ENCODE measurements around the gene FLYWCH1. TPM values are rescaled to one million over a fixed set of nuclear protein-coding genes. Genes with fewer than 3 reads are reported as not detected.
A peak's percentile ranks its signal among the peaks of the same experiment; 100 is the strongest.

Gene FLYWCH1
- total RNA-seq, 4 donors from 2014 or later: 31.3 to 49.8 (median 41.5) TPM

DNA sequence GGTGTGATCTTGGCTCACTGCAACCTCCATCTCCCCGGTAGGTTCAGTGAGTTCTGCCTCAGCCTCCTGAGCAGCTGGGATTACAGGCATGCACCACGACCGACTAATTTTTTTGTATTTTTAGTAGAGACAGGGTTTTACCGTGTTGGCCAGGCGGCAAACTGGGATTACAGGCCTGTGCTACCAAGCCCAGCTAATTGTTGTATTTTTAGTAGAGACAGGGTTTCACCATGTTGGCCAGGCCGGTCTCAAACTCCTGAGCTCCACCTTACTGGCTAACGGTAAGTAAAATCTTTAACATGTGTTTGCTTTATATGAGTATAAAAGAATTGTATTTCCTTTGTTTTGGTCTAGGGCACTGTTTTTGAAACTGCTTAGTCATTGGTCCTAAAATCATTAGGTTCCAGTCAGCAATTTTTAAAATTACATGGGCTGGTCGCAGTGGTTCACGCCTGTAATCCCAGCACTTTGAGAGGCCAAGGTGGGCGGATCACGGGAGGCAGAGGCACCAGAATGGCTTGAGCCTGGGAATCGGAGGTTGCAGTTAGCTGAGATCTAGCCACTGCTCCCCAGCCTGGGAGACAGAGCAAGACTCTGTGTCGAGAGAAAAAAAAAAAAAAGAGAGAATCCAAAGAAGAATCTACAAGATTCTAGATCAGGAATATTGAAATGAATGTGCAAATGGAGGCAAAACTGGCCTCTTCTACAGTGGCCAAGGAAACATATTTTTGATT lies 3.6 kb downstream of the FLYWCH1 start:
- Histone ChIP-seq H3K4me3 (replicated peaks in 1 of 3) (no peak overlapping the region), H3K36me3 (peaks cover 5 to 7% of the 10 kb centered on the region in 2 donors), H3K27ac (peak overlapping the region in 1 of 3 donors; percentile 33), H3K4me1 (peaks cover 6 to 28% of the 10 kb centered on the region in 2 donors), H3K27me3 (no peaks in the 10 kb centered on the region), H3K9me3 (no peaks in the 10 kb centered on the region)
- intact Hi-C loops (cut with DNase I): no loop called here
- whole genome bisulfite sequencing, 2 donors: 76 to 93% methylated on average over 13 of the region's 13 CpGs
- DNase-seq: peak in 1 of 2 donors; percentile 48
- TF ChIP-seq POLR2A (IDR thresholded peaks at IDR 0.05): no peak
- TF ChIP-seq, protein P1, sequence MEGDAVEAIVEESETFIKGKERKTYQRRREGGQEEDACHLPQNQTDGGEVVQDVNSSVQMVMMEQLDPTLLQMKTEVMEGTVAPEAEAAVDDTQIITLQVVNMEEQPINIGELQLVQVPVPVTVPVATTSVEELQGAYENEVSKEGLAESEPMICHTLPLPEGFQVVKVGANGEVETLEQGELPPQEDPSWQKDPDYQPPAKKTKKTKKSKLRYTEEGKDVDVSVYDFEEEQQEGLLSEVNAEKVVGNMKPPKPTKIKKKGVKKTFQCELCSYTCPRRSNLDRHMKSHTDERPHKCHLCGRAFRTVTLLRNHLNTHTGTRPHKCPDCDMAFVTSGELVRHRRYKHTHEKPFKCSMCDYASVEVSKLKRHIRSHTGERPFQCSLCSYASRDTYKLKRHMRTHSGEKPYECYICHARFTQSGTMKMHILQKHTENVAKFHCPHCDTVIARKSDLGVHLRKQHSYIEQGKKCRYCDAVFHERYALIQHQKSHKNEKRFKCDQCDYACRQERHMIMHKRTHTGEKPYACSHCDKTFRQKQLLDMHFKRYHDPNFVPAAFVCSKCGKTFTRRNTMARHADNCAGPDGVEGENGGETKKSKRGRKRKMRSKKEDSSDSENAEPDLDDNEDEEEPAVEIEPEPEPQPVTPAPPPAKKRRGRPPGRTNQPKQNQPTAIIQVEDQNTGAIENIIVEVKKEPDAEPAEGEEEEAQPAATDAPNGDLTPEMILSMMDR (IDR thresholded peaks at IDR 0.05): no peak

DNA sequence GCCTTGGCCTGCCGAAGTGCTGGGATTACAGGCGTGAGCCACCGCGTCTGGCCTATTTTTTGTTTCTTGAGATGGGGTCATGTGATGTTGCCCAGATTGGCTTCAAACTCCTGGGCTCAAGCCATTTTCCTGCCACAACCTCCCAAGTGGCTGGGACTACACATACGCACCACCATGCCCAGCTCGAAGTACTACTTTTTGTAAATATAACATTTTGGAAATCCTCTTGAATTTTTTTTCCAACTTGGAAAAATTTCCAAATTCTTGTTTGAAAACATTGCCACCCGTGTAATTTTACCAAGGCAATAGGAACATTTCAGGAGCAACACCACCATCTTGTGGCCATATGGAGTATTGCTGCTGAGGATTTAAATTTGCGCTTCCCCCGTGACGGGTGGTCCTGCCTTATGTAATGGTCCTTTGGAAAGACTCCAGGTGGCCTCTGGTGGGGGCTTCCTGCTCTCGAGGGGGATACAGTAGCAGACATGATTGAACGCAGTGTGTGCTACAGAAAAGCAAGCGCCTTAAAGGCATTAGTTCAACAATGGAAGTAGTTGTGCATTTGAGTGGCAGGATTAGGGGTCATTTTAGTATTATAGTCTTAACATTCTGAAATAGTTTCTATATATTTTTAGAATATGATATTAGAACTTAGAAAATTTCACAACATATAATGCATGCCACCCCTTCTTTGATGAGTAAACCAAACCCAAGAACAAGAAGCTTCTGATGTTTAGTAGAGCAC lies 8.0 kb downstream of the FLYWCH1 start:
- TF ChIP-seq, protein P1 (IDR thresholded peaks at IDR 0.05): peak; percentile 77 to 93 (median 90)
- TF ChIP-seq POLR2A (IDR thresholded peaks at IDR 0.05): no peak
- intact Hi-C loops (cut with DNase I): no loop called here
- Histone ChIP-seq H3K4me3 (replicated peaks in 1 of 3) (no peak overlapping the region), H3K27me3 (no peaks in the 10 kb centered on the region), H3K27ac (peak overlapping the region in 2 of 3 donors; percentile 3 to 11), H3K9me3 (no peaks in the 10 kb centered on the region), H3K36me3 (no peaks in the 10 kb centered on the region), H3K4me1 (peaks cover 0 to 15% of the 10 kb centered on the region in 2 donors)
- DNase-seq: peak; percentile 54 to 55
- 11 to 21% methylated on average over 13 of the region's 13 CpGs for WGBS, 2 donors

DNA sequence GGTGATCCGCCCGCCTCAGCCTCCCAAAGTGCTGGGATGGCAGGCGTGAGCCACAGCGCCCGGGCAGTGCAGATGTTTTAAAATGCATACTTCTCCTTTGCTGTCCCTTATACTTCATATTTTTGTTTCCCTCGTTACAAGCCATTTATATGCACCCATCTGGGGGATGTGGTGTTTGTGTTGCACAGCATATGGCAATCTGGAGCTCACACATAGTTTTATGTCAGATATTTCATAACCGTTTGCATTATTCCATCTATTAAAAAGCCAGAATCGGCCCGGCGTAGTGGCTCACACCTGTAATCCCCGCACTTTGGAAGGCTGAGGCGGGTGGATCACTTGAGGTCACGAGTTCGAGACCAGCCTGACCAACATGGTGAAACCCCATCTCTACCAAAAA lies 11.8 kb downstream of the FLYWCH1 start:
- no peak overlapping the region for H3K27ac ChIP-seq
- intact Hi-C loops (cut with DNase I): no loop called here
- H3K27me3 ChIP-seq: no peaks in the 10 kb centered on the region
- 93 to 95% methylated on average over 14 of the region's 14 CpGs for WGBS, 2 donors
- H3K9me3 ChIP-seq: no peaks in the 10 kb centered on the region
- no peaks in the 10 kb centered on the region for H3K36me3 ChIP-seq
- peaks cover 0 to 13% of the 10 kb centered on the region in 2 donors for H3K4me1 ChIP-seq
- DNase-seq: no peak
- TF ChIP-seq, protein P1 (IDR thresholded peaks at IDR 0.05): no peak
- TF ChIP-seq POLR2A (IDR thresholded peaks at IDR 0.05): no peak
- no peak overlapping the region for H3K4me3 ChIP-seq (replicated peaks in 1 of 3)

DNA sequence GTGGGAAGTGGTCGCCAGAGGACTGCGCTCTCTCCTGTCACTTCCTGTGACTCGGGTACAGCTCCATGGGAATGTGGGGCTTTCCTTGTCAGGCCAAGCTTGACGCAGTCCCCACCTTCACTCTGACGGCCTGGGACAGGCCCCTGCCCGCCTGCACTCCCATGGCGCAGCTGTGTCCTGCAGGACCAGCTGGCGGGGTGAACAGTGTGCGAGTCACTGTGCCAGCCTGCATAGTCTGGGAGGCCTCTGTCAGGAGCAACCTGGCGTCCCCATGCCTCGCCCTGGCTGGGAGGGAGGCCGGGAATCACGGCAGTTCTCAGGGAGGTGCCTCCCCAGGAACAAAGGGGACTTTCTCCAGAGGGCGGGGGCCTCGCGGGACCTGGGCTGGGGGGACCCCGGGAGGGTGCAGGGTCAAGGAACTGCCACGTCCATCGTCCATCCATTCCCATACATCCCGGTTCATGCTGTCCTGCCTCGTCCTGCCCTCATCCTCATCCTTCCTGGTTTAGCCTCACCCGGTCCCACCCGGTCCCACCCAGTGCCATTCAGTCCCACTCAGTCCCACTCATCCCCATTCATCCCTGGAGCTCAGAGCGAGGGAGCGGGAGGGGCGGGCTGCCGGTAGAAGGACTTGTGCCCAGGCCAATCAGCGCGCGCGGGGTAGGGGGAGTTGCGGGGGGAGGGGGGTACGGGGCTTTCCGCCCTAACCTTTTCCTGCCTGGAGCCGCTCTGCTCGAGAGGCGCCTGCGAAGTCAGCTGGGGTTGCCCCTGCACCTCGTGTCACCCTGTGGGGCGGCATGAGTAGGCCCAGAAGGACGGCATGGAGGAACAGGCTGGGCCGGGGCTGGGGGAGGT lies 13.4 kb downstream of the FLYWCH1 start:
- Histone ChIP-seq H3K4me1 (peaks cover 0 to 5% of the 10 kb centered on the region in 2 donors), H3K36me3 (peaks cover 5 to 8% of the 10 kb centered on the region in 2 donors), H3K27me3 (no peaks in the 10 kb centered on the region), H3K9me3 (no peaks in the 10 kb centered on the region), H3K4me3 (replicated peaks in 1 of 3) (no peak overlapping the region), H3K27ac (no peak overlapping the region)
- no peak for TF ChIP-seq POLR2A (IDR thresholded peaks at IDR 0.05)
- TF ChIP-seq, protein P1 (IDR thresholded peaks at IDR 0.05): no peak
- DNase-seq: no peak
- 72 to 82% methylated on average over 25 to 32 of the region's 42 CpGs for WGBS, 2 donors
- intact Hi-C loops (cut with DNase I): loop anchor here (2.0 to 5.0 kb wide), 2 partner anchors 53 to 86 kb away; no protein-coding TSS in a partner anchor
